Measurements from ENCODE around the gene GALNTL6.

GALNTL6 gene

GRCh38 chr4:172546782-172547181 is 733.6 kb downstream of the GALNTL6 start:
- no peak for DNase-seq (ENCODE audit: low read depth in 2 of 2)

DNA sequence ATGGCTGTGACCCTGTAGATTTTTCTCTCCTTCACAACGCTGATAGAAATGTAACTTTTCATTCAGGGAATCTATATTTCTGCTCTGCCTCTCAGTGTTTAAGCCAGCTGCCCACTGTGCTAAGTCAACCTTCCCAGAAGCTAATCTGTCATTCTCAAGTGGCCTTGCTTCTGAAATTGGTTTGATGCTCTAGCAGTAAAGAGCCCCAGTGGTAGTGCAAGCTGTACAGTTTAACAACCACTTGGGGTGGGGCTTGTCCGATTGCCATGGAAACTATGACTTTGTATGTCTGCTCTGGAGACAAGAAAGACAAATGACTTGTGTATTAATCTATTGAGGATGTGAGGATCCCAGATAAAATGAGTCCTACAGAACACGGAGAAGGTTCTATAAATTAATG is 734.5 kb downstream of the GALNTL6 start:
- no peak for DNase-seq (ENCODE audit: low read depth in 2 of 2)

GRCh38 chr4:172553216-172553615 is 740.0 kb downstream of the GALNTL6 start:
- no peak for DNase-seq (ENCODE audit: low read depth in 2 of 2)

- no peak for DNase-seq (ENCODE audit: low read depth in 2 of 2)
Observed at GRCh38 chr4:172554588-172554987, 741.4 kb downstream of the GALNTL6 start.

DNA sequence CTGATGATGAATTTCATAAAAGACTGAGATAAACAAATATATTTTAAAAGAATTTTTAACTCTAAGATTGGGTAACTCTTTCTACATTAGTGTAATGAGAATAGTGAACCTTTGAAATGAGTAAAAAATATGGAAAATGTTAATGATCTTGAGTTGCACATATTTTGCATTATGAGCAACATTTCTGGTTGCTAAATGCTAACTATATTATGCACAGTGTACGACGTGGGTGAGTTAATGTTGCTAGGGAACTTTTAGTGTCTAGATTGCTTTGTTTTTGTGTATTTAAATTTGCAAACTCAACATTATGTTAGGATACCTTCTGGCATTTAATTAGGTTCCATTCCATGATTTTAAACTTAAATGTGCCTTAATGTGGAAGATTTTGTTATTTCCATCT is 742.5 kb downstream of the GALNTL6 start:
- no peak for DNase-seq (ENCODE audit: low read depth in 2 of 2)

DNA sequence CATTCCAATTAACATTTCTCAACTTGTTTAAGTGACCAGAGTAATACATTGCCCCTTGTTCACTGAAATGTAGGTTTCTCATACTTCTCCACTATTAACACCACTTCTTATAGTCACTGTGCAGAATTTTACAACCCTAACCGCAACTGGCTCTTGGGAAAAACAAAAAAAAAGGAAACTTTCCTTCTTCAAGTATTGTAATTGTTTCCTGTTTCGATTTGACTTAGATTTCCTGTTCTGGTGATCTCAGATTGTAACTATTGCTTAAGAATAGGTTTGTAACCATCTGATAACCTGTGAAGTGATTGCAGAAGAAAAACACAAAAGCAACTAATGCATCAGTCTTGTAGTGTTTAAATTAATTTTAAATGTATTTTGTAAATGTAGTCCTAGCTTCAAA is 760.7 kb downstream of the GALNTL6 start:
- no peak for DNase-seq (ENCODE audit: low read depth in 2 of 2)

DNA sequence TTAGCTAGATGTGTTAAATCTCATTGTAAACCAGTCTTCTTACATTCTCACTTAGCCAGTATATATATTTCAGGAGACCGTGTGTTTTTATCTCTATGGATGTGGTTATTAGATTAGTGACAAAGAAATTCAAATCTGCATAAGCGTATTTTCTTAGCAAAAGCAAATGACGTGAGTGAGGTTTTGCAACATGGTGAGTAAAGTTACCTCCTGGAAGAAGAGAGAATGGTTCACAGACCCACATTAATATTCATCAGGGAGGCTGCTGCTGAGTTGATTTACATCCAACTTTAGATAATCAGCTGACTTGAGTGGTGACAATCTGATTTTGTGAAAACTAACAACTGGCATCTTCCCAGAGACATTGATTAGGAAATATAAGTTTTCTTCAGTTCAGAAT is 765.5 kb downstream of the GALNTL6 start:
- DNase-seq (ENCODE audit: low read depth in 2 of 2) = no peak

DNA sequence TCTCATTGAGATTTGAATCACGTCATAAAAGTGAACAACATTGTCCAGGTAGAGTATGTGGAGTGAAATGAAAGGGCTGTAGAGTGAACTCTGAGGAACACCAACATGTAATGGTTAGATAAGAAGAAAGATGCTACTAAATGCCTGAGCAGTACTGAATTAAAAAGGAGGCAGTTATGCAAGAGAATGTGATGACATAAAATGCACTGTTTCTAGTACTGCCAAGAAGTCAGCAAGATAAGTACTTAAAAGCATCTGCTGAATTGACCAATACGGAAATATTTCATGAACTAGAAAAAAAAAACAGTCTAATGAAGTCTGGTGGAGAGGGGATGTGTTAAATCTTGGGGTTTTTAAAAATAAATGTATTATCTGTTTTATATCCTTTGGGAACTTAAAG is 771.6 kb downstream of the GALNTL6 start:
- no peak for DNase-seq (ENCODE audit: low read depth in 2 of 2)

- DNase-seq (ENCODE audit: low read depth in 2 of 2) = no peak
Observed at GRCh38 chr4:172596206-172596605, 783.0 kb downstream of the GALNTL6 start.

GRCh38 chr4:172599554-172599953 is 786.4 kb downstream of the GALNTL6 start:
- DNase-seq (ENCODE audit: low read depth in 2 of 2) = no peak

GRCh38 chr4:172601195-172601594 is 788.0 kb downstream of the GALNTL6 start:
- DNase-seq (ENCODE audit: low read depth in 2 of 2) = no peak

DNA sequence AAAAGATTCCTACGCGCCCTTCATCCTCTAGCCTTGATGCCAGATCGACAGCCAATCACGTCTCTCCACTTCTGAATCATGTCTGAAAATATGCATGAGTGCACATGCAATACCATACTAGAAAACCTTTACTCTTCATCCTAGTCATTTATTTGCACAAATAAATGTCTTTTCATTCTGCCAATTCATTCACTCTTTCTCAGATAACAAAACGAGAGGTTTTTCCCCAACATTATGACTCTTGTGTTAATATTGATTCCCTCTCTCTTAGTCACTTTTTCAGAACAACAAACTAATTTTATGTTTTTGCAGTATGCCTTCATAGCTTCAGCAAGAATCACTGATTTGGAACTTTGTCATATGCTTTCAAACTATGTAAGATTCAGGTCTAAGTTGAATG is 806.0 kb downstream of the GALNTL6 start:
- DNase-seq (ENCODE audit: low read depth in 2 of 2) = no peak

- DNase-seq (ENCODE audit: low read depth in 2 of 2) = no peak
Observed at GRCh38 chr4:172619798-172620197, 806.6 kb downstream of the GALNTL6 start.

GRCh38 chr4:172628263-172628662 is 815.1 kb downstream of the GALNTL6 start:
- no peak for DNase-seq (ENCODE audit: low read depth in 2 of 2)

DNA sequence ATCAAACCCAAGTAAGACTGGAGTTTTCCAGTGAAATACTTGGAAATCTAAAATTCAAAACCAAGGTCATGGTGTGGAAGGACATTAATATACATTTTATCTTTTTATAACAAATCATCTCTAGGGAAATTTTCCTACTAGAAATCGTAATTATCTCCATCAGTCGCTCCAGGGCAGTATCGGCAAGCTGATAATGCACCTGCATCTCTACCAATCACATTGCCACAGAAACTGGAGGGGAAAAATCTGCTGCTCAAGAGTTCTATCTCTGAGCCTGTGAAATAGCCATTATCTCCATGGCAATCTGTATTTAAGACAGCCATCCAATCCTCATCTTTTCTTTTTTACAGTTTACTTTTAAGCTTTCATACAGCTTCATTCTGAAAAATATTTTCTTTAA is 817.1 kb downstream of the GALNTL6 start:
- no peak for DNase-seq (ENCODE audit: low read depth in 2 of 2)

DNA sequence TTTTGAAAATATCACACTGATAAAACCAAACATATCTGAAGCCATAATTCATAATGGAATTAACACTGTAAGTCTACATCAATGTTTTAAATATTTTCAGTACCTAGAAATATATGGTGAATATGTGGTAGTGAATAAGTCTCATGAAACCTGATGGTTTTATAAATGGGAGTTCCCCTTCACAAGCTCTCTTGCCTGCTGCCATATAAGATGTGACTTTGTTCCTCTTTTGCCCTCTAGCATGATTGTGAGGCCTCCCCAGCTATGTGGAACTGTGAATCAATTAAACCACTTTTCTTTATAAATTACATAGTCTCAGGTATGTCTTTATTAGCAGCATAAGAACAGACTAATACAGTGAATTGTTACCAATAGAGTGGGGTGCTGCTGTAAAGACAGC is 818.6 kb downstream of the GALNTL6 start:
- DNase-seq (ENCODE audit: low read depth in 2 of 2) = no peak

DNA sequence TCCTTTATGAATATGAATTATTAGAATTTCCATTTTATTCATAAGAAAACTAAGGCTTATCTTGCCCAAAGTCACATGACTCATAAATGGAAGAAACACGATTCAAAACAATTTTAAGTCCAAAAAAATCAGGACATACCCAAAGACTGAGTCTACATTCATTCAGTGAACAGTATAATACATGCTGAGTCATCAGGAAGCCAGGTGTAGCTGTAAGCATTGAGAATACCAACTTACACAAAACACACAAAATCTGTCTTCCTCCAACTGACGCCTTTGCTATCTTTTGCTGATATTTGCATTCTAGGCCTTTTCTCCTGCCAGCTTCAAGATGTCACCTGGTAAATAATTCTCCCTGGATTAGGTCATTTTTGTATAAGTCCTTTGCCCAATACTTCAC is 835.3 kb downstream of the GALNTL6 start:
- no peak for DNase-seq (ENCODE audit: low read depth in 2 of 2)

DNA sequence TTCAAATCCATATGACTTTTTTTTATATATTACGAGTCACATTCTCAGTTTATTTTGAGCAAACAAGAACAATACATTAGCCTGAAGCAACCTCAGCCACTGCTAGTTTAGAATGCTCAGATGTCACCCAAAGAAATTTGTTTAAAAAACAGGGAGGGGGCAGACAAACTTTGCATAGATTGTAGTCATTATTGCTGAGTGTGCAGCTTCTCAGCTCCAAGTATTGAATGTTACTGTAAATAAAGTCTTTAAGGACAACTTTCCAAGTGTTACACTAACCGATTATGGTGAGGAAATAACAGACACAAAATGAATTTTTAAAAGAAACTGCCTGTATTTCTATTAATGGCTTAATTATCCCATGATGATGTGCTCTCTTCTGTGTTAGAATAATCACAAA is 835.9 kb downstream of the GALNTL6 start:
- no peak for DNase-seq (ENCODE audit: low read depth in 2 of 2)

- no peak for DNase-seq (ENCODE audit: low read depth in 2 of 2)
Observed at GRCh38 chr4:172650758-172651530, 837.7 kb downstream of the GALNTL6 start.

DNA sequence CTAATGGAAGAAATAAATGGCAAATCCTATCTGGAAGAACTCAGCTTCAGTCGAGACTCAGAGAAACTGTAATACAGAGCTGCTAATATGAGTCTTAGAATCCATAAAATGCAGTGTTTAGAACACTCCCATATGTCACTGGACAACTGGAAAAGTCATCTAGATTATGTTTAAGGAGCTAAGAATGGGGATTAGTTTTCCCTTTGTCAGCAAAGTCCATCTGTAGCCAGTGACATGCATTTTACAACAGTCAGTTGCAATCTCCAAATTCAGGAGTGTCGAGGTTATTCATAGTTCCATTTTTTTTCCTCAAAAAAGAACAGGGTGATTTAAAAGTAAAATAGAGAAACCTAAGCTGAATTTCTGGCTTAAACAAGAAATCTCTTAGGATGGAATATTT is 838.8 kb downstream of the GALNTL6 start:
- no peak for DNase-seq (ENCODE audit: low read depth in 2 of 2)

DNA sequence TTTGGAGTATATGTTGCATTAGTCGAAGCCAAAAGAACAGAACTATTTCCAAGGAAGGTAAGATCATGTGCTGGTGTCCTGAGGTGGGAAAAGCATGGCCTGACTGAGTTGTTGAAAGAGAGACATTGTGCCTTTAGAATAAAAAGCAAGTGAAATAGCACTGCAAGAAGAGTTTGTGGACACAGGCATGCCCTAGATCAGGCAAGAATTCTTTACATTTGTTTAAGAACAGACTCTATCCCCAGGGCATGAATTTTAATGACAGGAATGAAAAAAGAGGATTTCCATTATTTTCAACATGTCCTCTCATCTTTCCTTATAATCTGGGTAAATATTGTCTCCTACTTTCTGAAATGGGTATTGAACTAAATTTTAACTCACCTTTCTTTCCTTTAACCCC is 839.2 kb downstream of the GALNTL6 start:
- no peak for DNase-seq (ENCODE audit: low read depth in 2 of 2)

- DNase-seq (ENCODE audit: low read depth in 2 of 2) = no peak
Observed at GRCh38 chr4:172653676-172654075, 840.5 kb downstream of the GALNTL6 start.

GRCh38 chr4:172654457-172654856 is 841.3 kb downstream of the GALNTL6 start:
- no peak for DNase-seq (ENCODE audit: low read depth in 2 of 2)

GRCh38 chr4:172656055-172656454 is 842.9 kb downstream of the GALNTL6 start:
- DNase-seq (ENCODE audit: low read depth in 2 of 2) = no peak
